Kidney (tissue), 22 donors: Measurements from ENCODE around the gene SORBS2. TPM values are rescaled to one million over a fixed set of nuclear protein-coding genes. Genes with fewer than 3 reads are reported as not detected.
"Not testable (repeated sequence)": the region's sequence is repeated elsewhere in the genome, so short reads cannot be mapped to it uniquely, and the experiment has no call there.

Experiments used
- DNase-seq, 5 donors: peaks; one replicate each; pipeline ENCODE4 v3.0.0-alpha.2; 2013 to 2020
- FAIRE-seq: peaks from 2 replicates; lab custom pipeline; 2012; peaks lifted over from hg19 to GRCh38; lab: Jason Lieb, UNC
- H3K27ac ChIP-seq, 2 donors: one replicate each; pipeline ENCODE4 v1.7.0; 2013; ENCODE audit warnings: low read depth in 2 of 2, low read length in 2 of 2, inconsistent platforms in 1 of 2
- H3K27me3 ChIP-seq: one replicate; pipeline ENCODE4 v1.7.1; 2013; ENCODE audit warnings: low read length, inconsistent platforms; ENCODE audit not compliant: control insufficient read depth, insufficient read depth
- H3K36me3 ChIP-seq, 3 donors: one replicate each; pipeline versions ENCODE4 v1.7.0 to v1.7.1; 2013; ENCODE audit warnings: low read length in 3 of 3, control low read depth in 1 of 3, inconsistent platforms in 1 of 3; ENCODE audit not compliant: insufficient read depth in 3 of 3, control insufficient read depth in 2 of 3
- H3K4me1 ChIP-seq, 3 donors: one replicate each; pipeline versions ENCODE4 v1.7.0 to v1.7.1; 2013; ENCODE audit warnings: low read length in 3 of 3, inconsistent platforms in 1 of 3, low read depth in 1 of 3; ENCODE audit not compliant: control insufficient read depth in 2 of 3, insufficient read depth in 2 of 3
- H3K4me3 ChIP-seq, 3 donors: one replicate each; pipeline versions ENCODE4 v1.7.0 to v1.8.1; 2013; ENCODE audit warnings: low read length in 3 of 3, control low read depth in 1 of 3, inconsistent platforms in 1 of 3
- H3K9ac ChIP-seq, 3 donors: one replicate each; pipeline versions ENCODE4 v1.7.0 to v1.7.1; 2013; ENCODE audit warnings: low read length in 3 of 3, control low read depth in 1 of 3, inconsistent platforms in 1 of 3
- H3K9me3 ChIP-seq, 3 donors: one replicate each; pipeline versions ENCODE4 v1.7.0 to v1.7.1; 2013; ENCODE audit warnings: low read length in 3 of 3, control low read depth in 1 of 3, inconsistent platforms in 1 of 3; ENCODE audit not compliant: control insufficient read depth in 2 of 3, insufficient read depth in 1 of 3
- intact Hi-C: fragments of 100-400 bp; cut with DNase I; formaldehyde crosslinking; loops from one replicate; pipeline ENCODE4 v1.11.1; 2022
- long read RNA-seq, 10 donors: library from polyadenylated mRNA in 1 of 10; unstranded in 1 of 10; transcript quantifications; one replicate each; pipeline ENCODE4 v2.0.0 and lab custom pipeline, GENCODE V29; 2021 to 2026
- polyA plus RNA-seq: library from polyadenylated mRNA; stranded (reverse); fragments of 350-450 nt; fragmentation: Illumina TruSeq; extraction: RNeasy Lipid Tissue Mini Kit (QIAGEN cat#74804); gene quantifications from one replicate; pipeline ENCODE4 v1.2.3, GENCODE V29; 2014; ENCODE audit warnings: low read depth, low replicate concordance; ENCODE audit not compliant: insufficient read depth
- total RNA-seq: library from RNA; stranded (reverse); fragmentation: NEBNext Ultra II Directional; extraction: Animal tissue kit (Norgen Biotek cat#: 25700); gene quantifications from one replicate; pipeline ENCODE4 v1.2.1, GENCODE V29; 2021
- TF ChIP-seq, protein P1 (sequence below): IDR thresholded peaks from 3 replicates; pipeline ENCODE4 v1.5.1; 2012; ENCODE audit warnings: mild to moderate bottlenecking, moderate library complexity, borderline replicate concordance; ENCODE audit not compliant: insufficient read depth; ENCODE audit errors: extremely low read depth
- donor health status: control.
- donor health status: control.
- donor health status: control.
- donor health status: control.
- donor health status: control.
- donor health status: DM: yes; HTN: yes; CAD: no.
- donor health status: Normal renal cell carcinoma (clear cell type).

SORBS2 gene, protein sequence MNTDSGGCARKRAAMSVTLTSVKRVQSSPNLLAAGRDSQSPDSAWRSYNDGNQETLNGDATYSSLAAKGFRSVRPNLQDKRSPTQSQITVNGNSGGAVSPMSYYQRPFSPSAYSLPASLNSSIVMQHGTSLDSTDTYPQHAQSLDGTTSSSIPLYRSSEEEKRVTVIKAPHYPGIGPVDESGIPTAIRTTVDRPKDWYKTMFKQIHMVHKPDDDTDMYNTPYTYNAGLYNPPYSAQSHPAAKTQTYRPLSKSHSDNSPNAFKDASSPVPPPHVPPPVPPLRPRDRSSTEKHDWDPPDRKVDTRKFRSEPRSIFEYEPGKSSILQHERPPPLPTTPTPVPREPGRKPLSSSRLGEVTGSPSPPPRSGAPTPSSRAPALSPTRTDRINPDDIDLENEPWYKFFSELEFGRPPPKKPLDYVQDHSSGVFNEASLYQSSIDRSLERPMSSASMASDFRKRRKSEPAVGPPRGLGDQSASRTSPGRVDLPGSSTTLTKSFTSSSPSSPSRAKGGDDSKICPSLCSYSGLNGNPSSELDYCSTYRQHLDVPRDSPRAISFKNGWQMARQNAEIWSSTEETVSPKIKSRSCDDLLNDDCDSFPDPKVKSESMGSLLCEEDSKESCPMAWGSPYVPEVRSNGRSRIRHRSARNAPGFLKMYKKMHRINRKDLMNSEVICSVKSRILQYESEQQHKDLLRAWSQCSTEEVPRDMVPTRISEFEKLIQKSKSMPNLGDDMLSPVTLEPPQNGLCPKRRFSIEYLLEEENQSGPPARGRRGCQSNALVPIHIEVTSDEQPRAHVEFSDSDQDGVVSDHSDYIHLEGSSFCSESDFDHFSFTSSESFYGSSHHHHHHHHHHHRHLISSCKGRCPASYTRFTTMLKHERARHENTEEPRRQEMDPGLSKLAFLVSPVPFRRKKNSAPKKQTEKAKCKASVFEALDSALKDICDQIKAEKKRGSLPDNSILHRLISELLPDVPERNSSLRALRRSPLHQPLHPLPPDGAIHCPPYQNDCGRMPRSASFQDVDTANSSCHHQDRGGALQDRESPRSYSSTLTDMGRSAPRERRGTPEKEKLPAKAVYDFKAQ (N-terminal part only)
- 127 TPM for total RNA-seq
- 26.0 TPM for polyA plus RNA-seq
- long read RNA-seq, donor 1, transcript SORBS2-251 (2 exons, 420 nt) = major isoform, 5 of 8 reads
- long read RNA-seq, donor 1, partial matches to known transcripts = 0 of 8 reads
- long read RNA-seq, donor 1, other reads (novel, unspliced or antisense) = 0 of 8 reads
- long read RNA-seq, donor 2, full-length matches to known transcripts = 7 of 29 reads
- long read RNA-seq, donor 2, partial matches to known transcripts = 22 of 29 reads
- long read RNA-seq, donor 2, other reads (novel, unspliced or antisense) = 0 of 29 reads
- long read RNA-seq, donor 3, partial matches to known transcripts = 0 of 2 reads
- long read RNA-seq, donor 3, other reads (novel, unspliced or antisense) = 0 of 2 reads
- long read RNA-seq, donor 4, partial matches to known transcripts = 0 of 6 reads
- long read RNA-seq, donor 4, other reads (novel, unspliced or antisense) = 0 of 6 reads
- long read RNA-seq, donor 5, full-length matches to known transcripts = 1 of 1 reads
- long read RNA-seq, donor 5, partial matches to known transcripts = 0 of 1 reads
- long read RNA-seq, donor 5, other reads (novel, unspliced or antisense) = 0 of 1 reads
- long read RNA-seq, donor 6, partial matches to known transcripts = 0 of 8 reads
- long read RNA-seq, donor 6, other reads (novel, unspliced or antisense) = 5 of 8 reads
- long read RNA-seq, donor 7, full-length matches to known transcripts = 27 of 77 reads
- long read RNA-seq, donor 7, partial matches to known transcripts = 15 of 77 reads
- long read RNA-seq, donor 7, other reads (novel, unspliced or antisense) = 35 of 77 reads
- long read RNA-seq, donor 8, partial matches to known transcripts = 0 of 5 reads
- long read RNA-seq, donor 8, other reads (novel, unspliced or antisense) = 0 of 5 reads
- long read RNA-seq, donor 9, partial matches to known transcripts = 0 of 4 reads
- long read RNA-seq, donor 9, other reads (novel, unspliced or antisense) = 0 of 4 reads
- long read RNA-seq, donor 10, full-length matches to known transcripts = 15 of 15 reads
- long read RNA-seq, donor 10, partial matches to known transcripts = 0 of 15 reads
- long read RNA-seq, donor 10, other reads (novel, unspliced or antisense) = 0 of 15 reads

DNA sequence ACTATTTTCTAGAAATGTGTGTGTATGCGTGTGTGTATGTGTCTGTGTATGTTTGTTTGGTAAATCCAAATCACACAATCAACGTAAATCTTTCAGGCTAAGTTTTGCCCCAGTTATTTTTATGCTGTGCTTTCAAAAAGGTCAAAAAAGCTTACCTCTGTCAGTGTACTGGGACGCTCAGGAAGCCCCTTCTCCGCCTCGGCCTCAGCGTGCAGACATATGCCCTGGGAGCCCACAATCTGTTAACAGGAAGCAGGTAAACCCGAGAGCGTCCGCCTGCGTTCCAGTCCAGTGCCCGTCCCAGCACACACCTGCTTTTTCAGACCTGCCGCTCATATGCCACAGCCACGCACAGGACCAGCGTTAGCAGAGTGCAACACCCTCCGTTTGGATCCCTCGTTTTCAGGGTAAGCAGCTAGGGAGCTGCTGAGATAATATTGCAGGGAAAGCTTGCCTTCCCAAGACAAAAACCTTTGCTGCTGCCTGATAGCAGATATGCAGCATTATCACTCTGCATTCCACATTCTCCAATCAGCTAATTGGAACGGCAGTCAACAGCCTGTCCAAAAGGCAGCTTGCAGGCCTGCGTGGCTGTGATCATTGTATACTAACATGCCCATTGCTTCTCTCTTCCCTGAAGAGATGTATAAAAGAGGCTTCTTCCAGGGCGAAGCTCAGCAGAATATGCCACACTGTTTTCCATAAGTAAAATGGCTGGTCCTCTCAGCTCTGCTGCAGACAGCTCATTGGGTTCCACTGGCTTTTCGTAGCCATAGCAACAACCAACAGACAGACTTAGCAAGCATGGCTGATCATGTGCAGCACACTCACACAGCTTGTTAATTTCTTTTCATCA lies at the start of gene SORBS2:
TSS of gene SORBS2 (minus strand) at position 686 of the 856 bp plus-strand sequence. CDS start 121,623 bp downstream, outside the sequence.
- Histone ChIP-seq H3K9ac (peak within 1 kb of the TSS; percentile 10 to 77 (median 50)), H3K9me3 (no peaks in the 10 kb centered on the region), H3K27ac (peak within 1 kb of the TSS; percentile 43 to 87), H3K27me3 (no peaks in the 10 kb centered on the region), H3K36me3 (no peaks in the 10 kb centered on the region), H3K4me1 (no peaks in the 10 kb centered on the region), H3K4me3 (peak within 1 kb of the TSS; percentile 79 to 93 (median 83))
- FAIRE-seq (no peak), DNase-seq (peak; percentile 75 to 89 (median 84))
- intact Hi-C loops = no loop called here
- TF ChIP-seq, protein P1, sequence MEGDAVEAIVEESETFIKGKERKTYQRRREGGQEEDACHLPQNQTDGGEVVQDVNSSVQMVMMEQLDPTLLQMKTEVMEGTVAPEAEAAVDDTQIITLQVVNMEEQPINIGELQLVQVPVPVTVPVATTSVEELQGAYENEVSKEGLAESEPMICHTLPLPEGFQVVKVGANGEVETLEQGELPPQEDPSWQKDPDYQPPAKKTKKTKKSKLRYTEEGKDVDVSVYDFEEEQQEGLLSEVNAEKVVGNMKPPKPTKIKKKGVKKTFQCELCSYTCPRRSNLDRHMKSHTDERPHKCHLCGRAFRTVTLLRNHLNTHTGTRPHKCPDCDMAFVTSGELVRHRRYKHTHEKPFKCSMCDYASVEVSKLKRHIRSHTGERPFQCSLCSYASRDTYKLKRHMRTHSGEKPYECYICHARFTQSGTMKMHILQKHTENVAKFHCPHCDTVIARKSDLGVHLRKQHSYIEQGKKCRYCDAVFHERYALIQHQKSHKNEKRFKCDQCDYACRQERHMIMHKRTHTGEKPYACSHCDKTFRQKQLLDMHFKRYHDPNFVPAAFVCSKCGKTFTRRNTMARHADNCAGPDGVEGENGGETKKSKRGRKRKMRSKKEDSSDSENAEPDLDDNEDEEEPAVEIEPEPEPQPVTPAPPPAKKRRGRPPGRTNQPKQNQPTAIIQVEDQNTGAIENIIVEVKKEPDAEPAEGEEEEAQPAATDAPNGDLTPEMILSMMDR = no peak

- H3K4me1 ChIP-seq = no peaks in the 10 kb centered on the region
- DNase-seq (no peak), FAIRE-seq (no peak)
- no peak overlapping the region for H3K4me3 ChIP-seq
- no peak overlapping the region for H3K27ac ChIP-seq
- H3K36me3 ChIP-seq = no peaks in the 10 kb centered on the region
- intact Hi-C loops = no loop called here
- no peaks in the 10 kb centered on the region for H3K27me3 ChIP-seq
- no peak overlapping the region for H3K9ac ChIP-seq
- TF ChIP-seq, protein P1 = no peak
- peaks cover 0 to 4% (median 0%) of the 10 kb centered on the region in 3 donors for H3K9me3 ChIP-seq
Observed at GRCh38 chr4:185859111-185859510, 47.1 kb upstream of the SORBS2 start.

DNA sequence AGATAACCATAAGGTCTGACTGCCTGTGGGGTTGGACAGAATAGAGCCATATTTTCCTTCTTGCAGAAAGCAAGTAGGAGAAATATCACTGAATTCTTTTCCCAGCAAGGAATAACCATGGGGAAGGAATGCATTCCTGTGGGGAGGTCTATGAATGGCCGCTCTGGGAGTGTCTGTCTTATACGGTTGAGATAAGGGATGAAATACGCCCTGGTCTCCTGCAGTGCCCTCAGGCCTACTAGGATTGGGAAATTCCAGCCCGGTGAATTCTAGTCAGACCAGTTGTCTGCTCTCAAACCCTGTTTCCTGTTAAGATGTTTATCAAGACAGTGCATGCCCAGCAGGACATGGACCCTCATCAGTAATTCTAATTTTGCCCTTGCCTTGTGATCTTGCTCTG lies 45.6 kb upstream of the SORBS2 start:
- H3K36me3 ChIP-seq, H3K9me3 ChIP-seq, H3K27ac ChIP-seq, H3K27me3 ChIP-seq, DNase-seq, H3K4me3 ChIP-seq, H3K4me1 ChIP-seq, FAIRE-seq, intact Hi-C loops, H3K9ac ChIP-seq: not testable (repeated sequence)
